ENCODE measurements around the gene FSCN2. TPM values are rescaled to one million over a fixed set of nuclear protein-coding genes. Genes with fewer than 3 reads are reported as not detected.

Gene FSCN2
- total RNA-seq, 1 donor from 2014 or later, result 6.6 TPM

DNA sequence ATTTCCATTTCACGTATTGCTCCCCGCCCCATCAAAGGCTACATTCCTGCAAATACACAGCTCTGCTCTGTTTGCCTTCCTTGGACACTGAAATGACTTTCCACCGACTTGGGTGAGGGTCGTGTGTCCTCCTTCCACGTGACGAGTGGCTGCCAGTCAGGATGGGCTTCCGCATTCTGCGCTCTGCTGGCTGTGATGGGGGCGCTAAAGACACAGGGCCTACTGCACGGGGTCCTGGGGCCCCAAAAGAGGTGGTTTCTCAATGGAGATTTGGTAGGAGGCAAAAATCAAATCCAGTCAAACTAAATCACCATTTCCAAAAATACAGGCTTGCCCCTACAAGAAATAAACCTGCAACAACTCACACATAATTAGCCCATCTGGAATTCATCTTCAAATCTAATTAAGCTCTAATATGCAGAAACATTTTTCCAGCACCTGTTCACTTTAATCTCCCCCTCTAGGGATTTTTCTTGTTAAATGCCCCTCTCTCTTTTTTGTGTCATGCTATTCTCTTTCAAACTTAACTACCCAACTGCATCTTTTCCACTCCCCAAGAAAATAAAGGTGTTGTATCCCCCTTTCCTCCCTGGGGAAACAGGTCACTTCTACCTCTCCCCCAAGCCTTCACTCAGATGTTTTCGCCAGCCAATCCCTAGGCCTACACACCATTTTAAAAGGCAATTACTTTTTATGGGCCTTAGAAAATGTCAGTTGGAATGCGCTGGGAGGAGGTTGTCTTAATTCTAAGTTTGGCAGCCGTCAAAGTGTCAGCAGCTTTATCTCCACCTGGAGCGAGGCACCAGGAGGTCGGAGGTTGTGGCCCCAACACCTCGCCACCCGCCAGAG lies 45.8 kb downstream of the FSCN2 start:
- Histone ChIP-seq H3K36me3 (peaks cover 0 to 35% of the 10 kb centered on the region in 2 donors), H3K27ac (no peak overlapping the region)
- no peak for DNase-seq (ENCODE audit: extremely low spot score in 2 of 2)

DNA sequence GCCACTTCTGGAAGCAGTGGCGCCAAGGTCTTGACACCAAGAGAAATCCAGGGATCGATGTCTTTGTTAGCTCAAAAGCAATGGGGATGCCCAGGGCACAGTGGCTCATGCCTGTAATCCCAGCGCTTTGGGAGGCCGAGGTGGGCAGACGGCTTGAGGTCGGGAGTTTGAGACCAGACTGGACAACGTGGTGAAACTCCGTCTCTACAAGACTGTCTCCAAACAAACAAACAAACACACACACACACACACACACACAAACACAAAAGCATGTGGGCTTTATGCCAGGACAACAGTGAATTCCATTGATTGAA lies 46.4 kb downstream of the FSCN2 start:
- no peak for DNase-seq (ENCODE audit: extremely low spot score in 2 of 2)
- no peak overlapping the region for H3K4me3 ChIP-seq
- TF ChIP-seq POLR2A (IDR thresholded peaks at IDR 0.05) (no peak), POLR2AphosphoS5 (IDR thresholded peaks at IDR 0.05; ENCODE audit: insufficient read depth in 1 of 2, low read depth in 1 of 2) (no peak)
- TF ChIP-seq, protein P1, sequence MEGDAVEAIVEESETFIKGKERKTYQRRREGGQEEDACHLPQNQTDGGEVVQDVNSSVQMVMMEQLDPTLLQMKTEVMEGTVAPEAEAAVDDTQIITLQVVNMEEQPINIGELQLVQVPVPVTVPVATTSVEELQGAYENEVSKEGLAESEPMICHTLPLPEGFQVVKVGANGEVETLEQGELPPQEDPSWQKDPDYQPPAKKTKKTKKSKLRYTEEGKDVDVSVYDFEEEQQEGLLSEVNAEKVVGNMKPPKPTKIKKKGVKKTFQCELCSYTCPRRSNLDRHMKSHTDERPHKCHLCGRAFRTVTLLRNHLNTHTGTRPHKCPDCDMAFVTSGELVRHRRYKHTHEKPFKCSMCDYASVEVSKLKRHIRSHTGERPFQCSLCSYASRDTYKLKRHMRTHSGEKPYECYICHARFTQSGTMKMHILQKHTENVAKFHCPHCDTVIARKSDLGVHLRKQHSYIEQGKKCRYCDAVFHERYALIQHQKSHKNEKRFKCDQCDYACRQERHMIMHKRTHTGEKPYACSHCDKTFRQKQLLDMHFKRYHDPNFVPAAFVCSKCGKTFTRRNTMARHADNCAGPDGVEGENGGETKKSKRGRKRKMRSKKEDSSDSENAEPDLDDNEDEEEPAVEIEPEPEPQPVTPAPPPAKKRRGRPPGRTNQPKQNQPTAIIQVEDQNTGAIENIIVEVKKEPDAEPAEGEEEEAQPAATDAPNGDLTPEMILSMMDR (IDR thresholded peaks at IDR 0.05), result no peak
- no peak overlapping the region for H3K27ac ChIP-seq
- H3K4me1 ChIP-seq, result peaks cover 25% of the 10 kb centered on the region
- no peaks in the 10 kb centered on the region for H3K27me3 ChIP-seq
- peaks cover 0 to 31% of the 10 kb centered on the region in 2 donors for H3K36me3 ChIP-seq
- intact Hi-C loops (cut with DNase I), result no loop called here
- no peaks in the 10 kb centered on the region for H3K9me3 ChIP-seq

More for the DNA sequence above, 45.8 kb downstream of the FSCN2 start:
- intact Hi-C loops (cut with DNase I), result no loop called here
- no peak overlapping the region for H3K4me3 ChIP-seq
- TF ChIP-seq, protein P1 (IDR thresholded peaks at IDR 0.05), result no peak
- TF ChIP-seq POLR2AphosphoS5 (IDR thresholded peaks at IDR 0.05; ENCODE audit: insufficient read depth in 1 of 2, low read depth in 1 of 2), result no peak
- no peak for TF ChIP-seq POLR2A (IDR thresholded peaks at IDR 0.05)
- H3K27me3 ChIP-seq, result no peaks in the 10 kb centered on the region
- no peaks in the 10 kb centered on the region for H3K9me3 ChIP-seq
- peaks cover 25% of the 10 kb centered on the region for H3K4me1 ChIP-seq

DNA sequence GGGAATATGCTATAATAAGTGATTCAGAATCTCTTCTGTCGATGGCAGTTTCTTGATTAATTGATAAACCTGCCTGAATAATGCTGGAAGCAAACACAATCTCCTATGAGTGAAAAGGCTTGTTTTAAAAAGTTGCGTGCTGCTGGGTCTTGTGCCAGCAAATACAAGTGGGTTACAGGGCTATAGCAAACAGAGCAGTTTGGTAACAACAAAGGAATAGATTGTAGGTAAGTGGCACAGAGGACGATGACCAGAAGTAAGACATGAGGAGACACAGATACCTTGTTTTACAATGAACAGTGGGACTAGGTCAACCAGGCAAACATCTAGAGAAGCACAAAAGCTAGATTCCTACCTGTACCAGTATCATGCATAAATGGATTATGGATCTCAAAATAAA lies 47.7 kb downstream of the FSCN2 start:
- intact Hi-C loops (cut with DNase I), result no loop called here
- H3K27ac ChIP-seq, result no peak overlapping the region
- H3K36me3 ChIP-seq, result peaks cover 0 to 19% of the 10 kb centered on the region in 2 donors
- DNase-seq (ENCODE audit: extremely low spot score in 2 of 2), result no peak
- H3K9me3 ChIP-seq, result no peaks in the 10 kb centered on the region
- no peak overlapping the region for H3K4me3 ChIP-seq
- H3K27me3 ChIP-seq, result no peaks in the 10 kb centered on the region
- H3K4me1 ChIP-seq, result peaks cover 25% of the 10 kb centered on the region
- no peak for TF ChIP-seq POLR2AphosphoS5 (IDR thresholded peaks at IDR 0.05; ENCODE audit: insufficient read depth in 1 of 2, low read depth in 1 of 2)
- TF ChIP-seq, protein P1 (IDR thresholded peaks at IDR 0.05), result no peak
- TF ChIP-seq POLR2A (IDR thresholded peaks at IDR 0.05), result no peak

DNA sequence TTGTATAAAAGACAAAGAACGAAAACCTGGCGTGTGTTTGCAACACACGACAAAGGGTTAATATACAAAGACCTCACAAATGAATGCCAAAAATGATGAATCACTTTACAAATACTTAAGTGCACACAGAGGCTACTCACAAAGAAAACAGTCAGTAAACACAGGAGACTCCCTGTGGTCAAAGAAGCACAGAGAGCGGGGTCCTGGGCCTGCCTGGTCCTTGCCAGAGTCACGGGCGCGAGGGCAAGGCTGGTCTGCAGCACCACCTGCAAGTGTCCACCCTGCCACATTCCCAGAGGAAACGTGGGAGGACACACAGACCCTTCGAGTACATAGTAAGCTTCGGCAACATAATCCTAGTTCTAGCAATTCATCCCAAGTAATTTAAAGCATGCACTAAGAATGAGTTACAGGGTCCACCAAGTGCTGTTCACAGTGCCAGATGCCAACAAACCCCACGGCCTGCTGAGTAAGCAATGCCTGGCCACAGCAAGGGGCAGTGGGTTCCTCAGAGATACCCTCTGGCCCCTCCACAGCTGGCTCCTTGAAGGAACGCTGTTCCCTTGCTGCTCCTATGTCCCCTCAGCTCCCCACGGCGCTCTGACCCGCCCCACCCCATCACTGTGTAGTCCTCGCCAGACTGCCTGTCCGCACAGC lies 48.6 kb downstream of the FSCN2 start:
- Histone ChIP-seq H3K9me3 (no peaks in the 10 kb centered on the region), H3K36me3 (peaks cover 0 to 14% of the 10 kb centered on the region in 2 donors), H3K4me1 (peaks cover 25% of the 10 kb centered on the region), H3K27ac (peak overlapping the region; percentile 44), H3K4me3 (peak overlapping the region; percentile 21 to 29), H3K27me3 (no peaks in the 10 kb centered on the region)
- intact Hi-C loops (cut with DNase I), result no loop called here
- TF ChIP-seq POLR2A (IDR thresholded peaks at IDR 0.05) (no peak), POLR2AphosphoS5 (IDR thresholded peaks at IDR 0.05; ENCODE audit: insufficient read depth in 1 of 2, low read depth in 1 of 2) (no peak)
- TF ChIP-seq, protein P1 (IDR thresholded peaks at IDR 0.05), result no peak
- no peak for DNase-seq (ENCODE audit: extremely low spot score in 2 of 2)
